AG04450 (cell line): ENCODE results near the gene ADSL. TPM values are rescaled to one million over a fixed set of nuclear protein-coding genes. Genes with fewer than 3 reads are reported as not detected.
"Not testable (repeated sequence)": the region's sequence is repeated elsewhere in the genome, so short reads cannot be mapped to it uniquely, and the experiment has no call there.

Experiments
- CTCF ChIA-PET: fragments of 300-600, 350-600 bp; formaldehyde crosslinking; extraction: SDS; loops from one replicate; lab custom pipeline; 2022; ENCODE audit warnings: antibody characterized with exemption, inconsistent platforms; lab: Charles Lee
- POLR2A ChIA-PET: fragments of 350-600 bp; formaldehyde crosslinking; extraction: SDS; loops from one replicate; lab custom pipeline; 2021; ENCODE audit warnings: antibody characterized with exemption, inconsistent platforms; lab: Yijun Ruan, JAX
- DNase-seq: peaks from one replicate; pipeline ENCODE4 v3.0.0-alpha.2; 2011; ENCODE audit warnings: low read depth, low spot score
- H3K27ac ChIP-seq: one replicate; pipeline ENCODE4 v1.5.1; 2012; ENCODE audit warnings: low read depth, low read length, control low read depth
- H3K27me3 ChIP-seq: one replicate; pipeline ENCODE4 v1.6.0; 2012; ENCODE audit warnings: low read length; ENCODE audit not compliant: control insufficient read depth, insufficient read depth
- H3K4me3 ChIP-seq: 2 replicates; pipeline ENCODE4 v1.5.1; 2011; ENCODE audit warnings: mild to moderate bottlenecking, low read depth, low read length, control low read depth
- H3K9me3 ChIP-seq: 2 replicates; pipeline ENCODE4 v1.5.1; 2012; ENCODE audit warnings: low read length; ENCODE audit not compliant: control insufficient read depth, insufficient read depth
- polyA plus RNA-seq: library from polyadenylated mRNA; depleted of rRNA; stranded (reverse); fragments of >200 nt; gene quantifications from 2 replicates; pipeline ENCODE4 v1.2.3, GENCODE V29; 2011
- TF ChIP-seq, protein P1 (sequence below): IDR thresholded peaks from 2 replicates; pipeline ENCODE4 v1.5.1; 2011; ENCODE audit warnings: low read depth, low read length, control low read depth, inconsistent platforms

Gene ADSL
- polyA plus RNA-seq, 1 experiment, result 116 TPM

DNA sequence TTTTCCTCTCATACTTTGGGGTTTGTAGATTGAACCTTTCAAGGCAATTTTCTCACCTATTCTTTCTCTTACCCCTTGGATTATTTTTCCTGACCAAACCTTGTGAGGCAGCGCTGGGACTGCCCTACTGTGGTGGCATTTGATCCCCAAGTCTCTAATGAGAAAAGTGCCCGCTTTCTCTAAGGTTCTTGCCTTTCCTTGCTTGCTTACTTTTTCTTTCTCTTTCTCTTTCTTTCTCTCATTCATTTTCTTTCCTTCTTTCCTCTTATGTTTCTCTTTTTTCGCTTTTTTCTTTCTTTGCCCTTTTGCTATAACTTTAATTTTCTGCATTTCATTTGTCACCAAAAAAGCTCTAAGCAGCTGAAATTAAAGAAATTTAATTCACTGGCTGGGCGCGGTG is 40.7 kb upstream of the ADSL start:
- Histone ChIP-seq H3K4me3 (no peak overlapping the region), H3K9me3 (no peaks in the 10 kb centered on the region), H3K27me3 (no peaks in the 10 kb centered on the region), H3K27ac (no peak overlapping the region)
- TF ChIP-seq, protein P1, sequence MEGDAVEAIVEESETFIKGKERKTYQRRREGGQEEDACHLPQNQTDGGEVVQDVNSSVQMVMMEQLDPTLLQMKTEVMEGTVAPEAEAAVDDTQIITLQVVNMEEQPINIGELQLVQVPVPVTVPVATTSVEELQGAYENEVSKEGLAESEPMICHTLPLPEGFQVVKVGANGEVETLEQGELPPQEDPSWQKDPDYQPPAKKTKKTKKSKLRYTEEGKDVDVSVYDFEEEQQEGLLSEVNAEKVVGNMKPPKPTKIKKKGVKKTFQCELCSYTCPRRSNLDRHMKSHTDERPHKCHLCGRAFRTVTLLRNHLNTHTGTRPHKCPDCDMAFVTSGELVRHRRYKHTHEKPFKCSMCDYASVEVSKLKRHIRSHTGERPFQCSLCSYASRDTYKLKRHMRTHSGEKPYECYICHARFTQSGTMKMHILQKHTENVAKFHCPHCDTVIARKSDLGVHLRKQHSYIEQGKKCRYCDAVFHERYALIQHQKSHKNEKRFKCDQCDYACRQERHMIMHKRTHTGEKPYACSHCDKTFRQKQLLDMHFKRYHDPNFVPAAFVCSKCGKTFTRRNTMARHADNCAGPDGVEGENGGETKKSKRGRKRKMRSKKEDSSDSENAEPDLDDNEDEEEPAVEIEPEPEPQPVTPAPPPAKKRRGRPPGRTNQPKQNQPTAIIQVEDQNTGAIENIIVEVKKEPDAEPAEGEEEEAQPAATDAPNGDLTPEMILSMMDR, result no peak
- DNase-seq, result no peak
- CTCF ChIA-PET, result no interaction called here
- POLR2A ChIA-PET, result no interaction called here

DNA sequence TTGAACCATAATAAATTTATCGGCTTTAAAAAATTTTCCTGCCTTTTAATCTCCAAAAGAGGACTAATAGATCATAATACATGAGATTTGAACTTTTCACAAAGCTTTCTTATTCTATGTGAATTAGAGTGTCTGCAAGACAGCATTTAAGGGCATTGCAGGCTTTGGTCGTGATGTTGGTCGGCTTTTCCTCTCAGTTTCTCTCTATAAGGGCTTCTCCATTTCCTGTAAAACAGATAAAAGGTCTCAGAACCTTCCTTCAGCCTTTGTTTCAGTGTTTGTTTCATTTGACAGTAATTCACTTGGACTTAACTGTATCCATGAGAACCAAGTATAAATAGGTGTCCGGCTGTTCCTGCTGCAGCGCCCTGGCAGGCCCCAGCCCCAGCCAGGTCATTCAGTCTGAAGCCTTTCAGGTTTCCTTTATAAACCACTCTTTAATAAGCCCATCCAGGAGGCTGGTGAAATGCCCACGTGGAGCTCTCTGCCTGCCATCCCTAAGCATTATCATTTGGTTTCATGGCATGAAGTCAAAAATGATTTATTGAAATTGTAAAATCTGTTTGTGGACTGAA is 37.2 kb upstream of the ADSL start:
- Histone ChIP-seq H3K27ac (peak overlapping the region; percentile 59), H3K4me3 (no peak overlapping the region), H3K27me3 (no peaks in the 10 kb centered on the region), H3K9me3 (no peaks in the 10 kb centered on the region)
- DNase-seq, result no peak
- TF ChIP-seq, protein P1, result no peak
- ChIA-PET CTCF (interaction anchor here (0.8 to 2.3 kb wide), 2 partner anchors 10 to 39 kb away, joined by 3 to 11 read pairs; no protein-coding TSS in a partner anchor), POLR2A (interaction anchor here (1.2 kb wide), 1 partner anchor 113 kb away, joined by 4 read pairs; no protein-coding TSS in a partner anchor)

DNA sequence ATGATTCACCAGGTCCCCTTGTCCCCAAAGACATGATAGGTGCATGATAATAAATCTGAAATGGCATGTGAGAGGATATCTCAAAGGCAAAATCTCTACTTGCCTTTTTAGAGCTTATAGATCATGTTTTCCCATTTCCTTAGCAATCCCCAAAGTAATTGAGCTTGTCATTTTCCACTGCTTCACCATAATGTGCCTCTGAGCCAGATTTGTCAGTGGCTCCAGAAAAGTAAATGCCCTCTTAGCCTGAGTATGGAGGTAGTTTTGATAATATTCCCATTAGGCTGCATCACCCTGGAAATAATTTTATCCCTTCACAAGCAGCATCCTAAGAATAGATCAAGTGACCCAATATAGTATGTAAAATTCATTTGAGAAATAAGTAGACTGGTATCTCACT is 36.7 kb upstream of the ADSL start:
- DNase-seq, result no peak
- TF ChIP-seq, protein P1, result no peak
- Histone ChIP-seq H3K27me3 (no peaks in the 10 kb centered on the region), H3K27ac (peak overlapping the region; percentile 59), H3K9me3 (no peaks in the 10 kb centered on the region), H3K4me3 (no peak overlapping the region)
- CTCF ChIA-PET, result interaction anchor here (0.8 to 2.3 kb wide), 2 partner anchors 11 to 38 kb away, joined by 3 to 11 read pairs; no protein-coding TSS in a partner anchor
- POLR2A ChIA-PET, result interaction anchor here (0.5 to 1.4 kb wide), 3 partner anchors 22 to 132 kb away, joined by 3 to 10 read pairs (median 4); partner anchors contain the start of gene TNRC6B

DNA sequence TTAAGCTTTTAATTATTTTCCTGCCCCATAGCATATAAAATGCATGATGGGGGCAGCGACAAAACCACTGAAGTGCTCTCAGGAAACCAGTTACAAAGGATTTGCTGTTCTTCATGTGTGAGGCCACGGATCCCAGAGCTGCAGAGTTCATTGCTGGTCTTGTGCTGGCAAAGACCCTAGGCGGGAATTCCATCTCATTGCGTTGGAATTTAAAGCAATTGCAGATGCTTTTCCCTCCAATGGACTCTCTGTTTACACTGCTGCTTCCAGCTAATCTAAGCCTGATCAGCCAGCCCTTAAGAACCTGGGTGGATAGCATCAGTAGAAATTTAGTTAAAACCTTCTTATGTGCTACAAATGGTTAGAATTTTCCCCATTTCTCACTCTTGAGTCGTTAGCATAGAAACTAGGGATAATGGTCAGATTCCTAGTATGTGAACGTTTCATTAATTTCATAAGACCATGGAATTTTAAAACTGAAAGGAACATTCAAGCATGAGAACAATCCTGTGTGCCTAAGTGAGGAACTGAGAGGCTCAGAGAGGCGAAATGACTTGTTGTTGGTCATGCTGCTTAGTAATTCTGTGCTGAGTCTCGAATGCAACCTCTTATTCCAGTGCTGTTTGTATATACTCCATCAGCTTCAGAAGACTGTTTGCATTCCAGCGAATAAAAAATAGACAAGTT is 36.1 kb upstream of the ADSL start:
- CTCF ChIA-PET, result interaction anchor here (2.3 kb wide), 1 partner anchor 38 kb away, joined by 11 read pairs; no protein-coding TSS in a partner anchor
- peak; percentile 84 for DNase-seq
- peak overlapping the region; percentile 35 for H3K4me3 ChIP-seq
- H3K27me3 ChIP-seq, result no peaks in the 10 kb centered on the region
- H3K9me3 ChIP-seq, result no peaks in the 10 kb centered on the region
- POLR2A ChIA-PET, result interaction anchor here (0.5 to 1.4 kb wide), 4 partner anchors 21 to 266 kb away, joined by 3 to 10 read pairs (median 4); partner anchors contain the start of gene TNRC6B
- H3K27ac ChIP-seq, result peak overlapping the region; percentile 74
- TF ChIP-seq, protein P1, result no peak

DNA sequence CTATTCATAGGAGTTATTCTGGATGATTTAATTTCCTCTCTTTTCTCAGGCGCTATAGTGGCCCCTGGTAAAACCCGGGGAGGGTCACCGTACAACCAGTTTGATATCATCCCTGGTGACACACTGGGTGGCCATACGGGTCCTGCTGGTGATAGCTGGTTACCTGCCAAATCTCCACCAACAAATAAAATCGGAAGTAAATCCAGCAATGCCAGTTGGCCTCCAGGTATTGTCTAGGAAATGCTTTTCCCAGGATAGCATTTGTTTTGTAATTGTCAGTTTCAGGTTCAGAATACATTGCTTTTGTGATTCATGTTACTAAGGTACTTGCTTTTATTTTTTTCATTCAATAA is 35.6 kb upstream of the ADSL start:
- Histone ChIP-seq H3K27ac (peak overlapping the region; percentile 74), H3K4me3 (peak overlapping the region; percentile 35), H3K27me3 (no peaks in the 10 kb centered on the region), H3K9me3 (no peaks in the 10 kb centered on the region)
- TF ChIP-seq, protein P1, result no peak
- ChIA-PET POLR2A (interaction anchor here (0.8 to 1.4 kb wide), 2 partner anchors 133 to 267 kb away, joined by 3 read pairs; partner anchors contain the start of gene TNRC6B), CTCF (interaction anchor here (2.3 kb wide), 1 partner anchor 37 kb away, joined by 11 read pairs; no protein-coding TSS in a partner anchor)
- no peak for DNase-seq

DNA sequence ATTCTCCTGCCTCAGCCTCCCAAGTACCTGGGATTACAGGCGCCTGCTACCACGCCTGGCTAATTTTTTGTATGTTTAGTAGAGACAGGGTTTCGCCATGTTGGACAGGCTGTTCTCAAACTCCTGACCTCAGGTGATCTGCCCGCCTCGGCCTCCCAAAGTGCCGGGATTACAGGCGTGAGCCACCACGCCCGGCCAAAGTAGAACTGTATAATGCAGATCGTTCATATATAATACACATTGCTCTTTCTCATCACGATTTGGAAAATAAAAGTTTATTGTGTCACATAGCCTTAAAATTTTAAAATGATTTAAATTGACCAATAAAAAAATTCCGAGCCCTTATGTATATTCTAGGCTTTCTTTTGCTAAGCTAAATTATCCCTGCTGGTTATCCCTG is 34.7 kb upstream of the ADSL start:
- DNase-seq, H3K4me3 ChIP-seq, H3K27me3 ChIP-seq, H3K27ac ChIP-seq, CTCF ChIA-PET, H3K9me3 ChIP-seq, POLR2A ChIA-PET: not testable (repeated sequence)
